ENCODE data around the gene BNIP5. TPM values are rescaled to one million over a fixed set of nuclear protein-coding genes. Genes with fewer than 3 reads are reported as not detected.
A peak's percentile ranks its signal among the peaks of the same experiment; 100 is the strongest.

The BNIP5 gene
- total RNA-seq, 4 donors from 2014 or later, result not detected

DNA sequence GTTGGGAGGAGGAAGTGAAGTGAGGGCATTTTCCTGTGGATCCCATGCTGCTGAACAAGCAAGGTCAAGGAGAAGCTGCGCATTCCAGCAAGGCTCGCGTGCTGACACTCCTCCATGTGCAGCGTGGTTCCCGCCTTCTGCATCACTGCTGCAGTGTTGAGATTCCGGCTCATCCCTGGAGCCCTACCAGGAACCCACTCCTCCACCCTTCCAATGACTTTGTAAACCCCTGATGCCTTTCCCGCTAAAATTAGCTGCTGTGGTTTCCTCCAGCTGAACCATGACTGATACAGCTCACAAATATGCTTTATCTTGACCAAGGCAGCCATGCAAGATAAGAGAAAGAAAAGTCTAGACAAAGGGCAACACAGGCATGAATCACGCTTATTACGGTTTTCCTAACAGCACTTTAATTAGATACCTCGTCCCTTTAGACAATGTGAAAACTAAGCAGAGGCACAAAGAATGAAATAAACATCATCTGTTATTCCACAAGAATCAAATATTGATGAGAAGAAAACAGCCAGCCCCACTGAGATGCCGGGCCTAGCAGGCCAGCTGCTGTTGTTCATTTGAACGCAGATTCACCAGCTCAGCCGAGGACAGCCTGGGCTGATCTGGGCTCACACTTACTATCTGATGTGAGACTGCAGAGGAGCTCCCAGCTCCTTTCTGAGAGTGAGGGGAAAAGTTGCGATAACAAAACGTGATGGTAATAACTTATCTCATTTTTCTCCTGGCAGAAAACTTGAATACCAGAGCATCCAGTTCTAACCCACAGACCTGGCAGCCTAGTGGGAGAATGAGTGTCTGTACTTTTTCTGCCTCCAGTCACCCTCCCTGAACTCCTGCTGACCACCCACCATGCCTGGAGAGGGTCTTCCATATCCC is 14.2 kb upstream of the BNIP5 start:
- Histone ChIP-seq H3K27ac (replicated peaks in 1 of 4) (peak overlapping the region in 1 of 4 donors; percentile 42), H3K4me1 (peaks cover 0 to 13% (median 5%) of the 10 kb centered on the region in 4 donors), H3K4me3 (no peak overlapping the region), H3K9me3 (no peaks in the 10 kb centered on the region), H3K36me3 (no peaks in the 10 kb centered on the region), H3K27me3 (peaks cover 0 to 10% (median 0%) of the 10 kb centered on the region in 4 donors)
- intact Hi-C loops (cut with DNase I), result loop anchor here (10.0 kb wide), 1 partner anchor 226 kb away; no protein-coding TSS in a partner anchor
- 81% methylated on average over 15 of the region's 15 CpGs for WGBS
- no peak for DNase-seq (ENCODE audit: extremely low spot score)
- peak; percentile 18 for TF ChIP-seq EP300 (IDR thresholded peaks at IDR 0.05)
- TF ChIP-seq, protein P1, sequence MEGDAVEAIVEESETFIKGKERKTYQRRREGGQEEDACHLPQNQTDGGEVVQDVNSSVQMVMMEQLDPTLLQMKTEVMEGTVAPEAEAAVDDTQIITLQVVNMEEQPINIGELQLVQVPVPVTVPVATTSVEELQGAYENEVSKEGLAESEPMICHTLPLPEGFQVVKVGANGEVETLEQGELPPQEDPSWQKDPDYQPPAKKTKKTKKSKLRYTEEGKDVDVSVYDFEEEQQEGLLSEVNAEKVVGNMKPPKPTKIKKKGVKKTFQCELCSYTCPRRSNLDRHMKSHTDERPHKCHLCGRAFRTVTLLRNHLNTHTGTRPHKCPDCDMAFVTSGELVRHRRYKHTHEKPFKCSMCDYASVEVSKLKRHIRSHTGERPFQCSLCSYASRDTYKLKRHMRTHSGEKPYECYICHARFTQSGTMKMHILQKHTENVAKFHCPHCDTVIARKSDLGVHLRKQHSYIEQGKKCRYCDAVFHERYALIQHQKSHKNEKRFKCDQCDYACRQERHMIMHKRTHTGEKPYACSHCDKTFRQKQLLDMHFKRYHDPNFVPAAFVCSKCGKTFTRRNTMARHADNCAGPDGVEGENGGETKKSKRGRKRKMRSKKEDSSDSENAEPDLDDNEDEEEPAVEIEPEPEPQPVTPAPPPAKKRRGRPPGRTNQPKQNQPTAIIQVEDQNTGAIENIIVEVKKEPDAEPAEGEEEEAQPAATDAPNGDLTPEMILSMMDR (IDR thresholded peaks at IDR 0.05), result no peak
- TF ChIP-seq POLR2A (IDR thresholded peaks at IDR 0.05; ENCODE audit: low read depth), result no peak
- peak in 1 of 2 donors; percentile 4 for TF ChIP-seq POLR2AphosphoS5 (IDR thresholded peaks at IDR 0.05)

GRCh38 chr6:36350082-36350481 is 13.4 kb upstream of the BNIP5 start:
- Histone ChIP-seq H3K36me3 (no peaks in the 10 kb centered on the region), H3K27me3 (peaks cover 0 to 11% (median 0%) of the 10 kb centered on the region in 4 donors), H3K4me3 (no peak overlapping the region), H3K4me1 (peaks cover 0 to 13% (median 5%) of the 10 kb centered on the region in 4 donors), H3K27ac (replicated peaks in 1 of 4) (peak overlapping the region in 1 of 4 donors; percentile 42), H3K9me3 (no peaks in the 10 kb centered on the region)
- intact Hi-C loops (cut with DNase I), result loop anchor here (10.0 kb wide), 1 partner anchor 225 kb away; no protein-coding TSS in a partner anchor
- WGBS, result 79% methylated on average over 4 of the region's 4 CpGs
- TF ChIP-seq POLR2A (IDR thresholded peaks at IDR 0.05; ENCODE audit: low read depth) (no peak), EP300 (IDR thresholded peaks at IDR 0.05) (no peak), POLR2AphosphoS5 (IDR thresholded peaks at IDR 0.05) (no peak)
- TF ChIP-seq, protein P1 (IDR thresholded peaks at IDR 0.05), result no peak
- no peak for DNase-seq (ENCODE audit: extremely low spot score)

GRCh38 chr6:36349240-36349639 is 12.6 kb upstream of the BNIP5 start:
- TF ChIP-seq POLR2A (IDR thresholded peaks at IDR 0.05; ENCODE audit: low read depth) (no peak), EP300 (IDR thresholded peaks at IDR 0.05) (no peak), POLR2AphosphoS5 (IDR thresholded peaks at IDR 0.05) (no peak)
- TF ChIP-seq, protein P1 (IDR thresholded peaks at IDR 0.05), result no peak
- peaks cover 0 to 13% (median 5%) of the 10 kb centered on the region in 4 donors for H3K4me1 ChIP-seq
- H3K27ac ChIP-seq (replicated peaks in 1 of 4), result no peak overlapping the region
- no peaks in the 10 kb centered on the region for H3K36me3 ChIP-seq
- no peaks in the 10 kb centered on the region for H3K9me3 ChIP-seq
- intact Hi-C loops (cut with DNase I), result no loop called here
- DNase-seq (ENCODE audit: extremely low spot score), result no peak
- H3K27me3 ChIP-seq, result peaks cover 0 to 11% (median 0%) of the 10 kb centered on the region in 4 donors
- H3K4me3 ChIP-seq, result no peak overlapping the region
- whole genome bisulfite sequencing, result 88% methylated on average over 6 of the region's 6 CpGs

GRCh38 chr6:36347621-36348020 is 10.9 kb upstream of the BNIP5 start:
- Histone ChIP-seq H3K9me3 (no peaks in the 10 kb centered on the region), H3K27me3 (peaks cover 0 to 15% (median 0%) of the 10 kb centered on the region in 4 donors), H3K27ac (replicated peaks in 1 of 4) (no peak overlapping the region), H3K36me3 (no peaks in the 10 kb centered on the region), H3K4me1 (peaks cover 0 to 13% (median 5%) of the 10 kb centered on the region in 4 donors), H3K4me3 (no peak overlapping the region)
- intact Hi-C loops (cut with DNase I), result no loop called here
- no peak for DNase-seq (ENCODE audit: extremely low spot score)
- whole genome bisulfite sequencing, result 89% methylated on average over 4 of the region's 4 CpGs
- TF ChIP-seq, protein P1 (IDR thresholded peaks at IDR 0.05), result no peak
- TF ChIP-seq EP300 (IDR thresholded peaks at IDR 0.05) (no peak), POLR2AphosphoS5 (IDR thresholded peaks at IDR 0.05) (no peak), POLR2A (IDR thresholded peaks at IDR 0.05; ENCODE audit: low read depth) (no peak)

Measured in esophagus muscularis mucosa (tissue), 4 donors.